OCI-LY1 (cell line): ENCODE data around the gene LDLRAD4.
"Not testable (repeated sequence)": the region's sequence is repeated elsewhere in the genome, so short reads cannot be mapped to it uniquely, and the experiment has no call there.

Source experiments
- H2AFZ ChIP-seq: fragments of 200-600 bp; sonication (generic), shearing (Covaris generic); 2 replicates; pipeline ENCODE4 v1.6.0; 2014; ENCODE audit warnings: antibody characterized with exemption, mild to moderate bottlenecking, low read length
- H3F3A ChIP-seq: fragments of 200-600 bp; sonication (generic), shearing (Covaris generic); 2 replicates; pipeline ENCODE4 v1.6.0; 2014; ENCODE audit warnings: mild to moderate bottlenecking, antibody characterized with exemption, low read length, moderate library complexity; ENCODE audit not compliant: insufficient read depth
- H3K27ac ChIP-seq: fragments of 200-600 bp; sonication (generic); 2 replicates; pipeline ENCODE4 v1.5.1; 2014; ENCODE audit warnings: low read length, mixed run types, mild to moderate bottlenecking, low read depth; ENCODE audit not compliant: poor library complexity, severe bottlenecking
- H3K27me3 ChIP-seq: fragments of 200-600 bp; sonication (generic); 2 replicates; pipeline ENCODE4 v1.6.0; 2014; ENCODE audit warnings: antibody characterized with exemption, mild to moderate bottlenecking, low read length, moderate library complexity; ENCODE audit not compliant: insufficient read depth
- H3K36me3 ChIP-seq: fragments of 200-600 bp; sonication (generic); 2 replicates; pipeline ENCODE4 v1.6.1; 2014; ENCODE audit warnings: mild to moderate bottlenecking, antibody characterized with exemption, low read length, moderate library complexity, mixed read lengths; ENCODE audit not compliant: insufficient read depth
- H3K4me1 ChIP-seq: fragments of 200-600 bp; sonication (generic); 2 replicates; pipeline ENCODE4 v1.5.1; 2014; ENCODE audit warnings: mild to moderate bottlenecking, low read length, moderate library complexity; ENCODE audit not compliant: insufficient read depth, severe bottlenecking
- H3K4me2 ChIP-seq: fragments of 200-600 bp; sonication (generic), shearing (Covaris generic); 2 replicates; pipeline ENCODE4 v1.6.1; 2014; ENCODE audit warnings: low read length
- H3K4me3 ChIP-seq: fragments of 200-600 bp; sonication (generic); 2 replicates; pipeline ENCODE4 v1.5.1; 2014; ENCODE audit warnings: low read length, low read depth, mild to moderate bottlenecking, mixed read lengths; ENCODE audit not compliant: poor library complexity, severe bottlenecking
- H3K79me2 ChIP-seq: fragments of 200-600 bp; shearing (Covaris generic); 2 replicates; pipeline ENCODE4 v1.6.1; 2016; ENCODE audit warnings: mixed run types, low read length, mixed read lengths; ENCODE audit not compliant: insufficient read depth
- H3K9ac ChIP-seq: fragments of 200-600 bp; sonication (generic), shearing (Covaris generic); 2 replicates; pipeline ENCODE4 v1.6.1; 2014; ENCODE audit warnings: mild to moderate bottlenecking, low read length, mixed read lengths
- H3K9me2 ChIP-seq: fragments of 200-600 bp; sonication (generic), shearing (Covaris generic); 2 replicates; pipeline ENCODE4 v1.6.1; 2014; ENCODE audit warnings: low read depth, mild to moderate bottlenecking, low read length, mixed read lengths
- H3K9me3 ChIP-seq: fragments of 200-600 bp; shearing (Covaris generic); 2 replicates; pipeline ENCODE4 v1.6.1; 2014; ENCODE audit warnings: low read length, mixed read lengths
- H4K20me1 ChIP-seq: fragments of 200-600 bp; sonication (generic), shearing (Covaris generic); 2 replicates; pipeline ENCODE4 v1.6.0; 2016; ENCODE audit warnings: mild to moderate bottlenecking, low read length; ENCODE audit not compliant: insufficient read depth
- EZH2 ChIP-seq: fragments of 200-600 bp; sonication (generic), shearing (Covaris generic); IDR thresholded peaks from 2 replicates; pipeline ENCODE4 v1.8.0; 2017; ENCODE audit warnings: borderline replicate concordance, mixed run types, mild to moderate bottlenecking, antibody characterized with exemption, low read length, moderate library complexity, mixed read lengths
- TF ChIP-seq, protein P1 (sequence below): fragments of 200-600 bp; sonication (generic), shearing (Covaris generic); IDR thresholded peaks from 2 replicates; pipeline ENCODE4 v1.5.1; 2017; ENCODE audit warnings: mild to moderate bottlenecking, antibody characterized with exemption, low read length, moderate library complexity, mixed read lengths

Gene LDLRAD4

DNA sequence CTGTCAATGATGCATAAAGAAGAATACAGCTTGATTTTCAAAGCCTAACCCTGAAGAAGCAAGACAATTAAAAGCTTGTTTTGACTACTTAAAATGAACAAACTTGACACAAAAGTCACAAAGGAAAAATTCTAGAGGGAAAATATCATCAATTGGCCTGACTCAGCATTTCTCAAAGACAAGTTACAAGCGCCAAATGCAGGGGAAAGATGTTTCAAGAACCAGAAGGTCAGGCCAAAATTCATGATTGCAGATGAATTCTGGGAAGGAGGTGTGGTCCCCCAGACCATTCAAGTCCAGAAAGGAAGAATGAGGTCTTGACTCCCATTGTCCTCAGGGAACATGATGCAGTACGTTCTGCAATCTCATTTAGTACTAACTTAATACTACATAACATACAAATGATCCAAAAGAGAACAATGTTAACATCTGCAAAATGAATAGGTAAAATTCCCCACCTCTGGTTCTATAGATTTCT is 443.3 kb downstream of the LDLRAD4 start:
- Histone ChIP-seq H3K36me3 (peaks cover 46% of the 10 kb centered on the region; the same call in 1 of the 2 replicates), H3K4me3 (no peak overlapping the region), H2AFZ (no peak overlapping the region), H3K27me3 (no peaks in the 10 kb centered on the region), H4K20me1 (no peaks in the 10 kb centered on the region), H3K9ac (no peak overlapping the region), H3K4me2 (no peak overlapping the region), H3K9me3 (no peaks in the 10 kb centered on the region), H3F3A (no peaks in the 10 kb centered on the region), H3K4me1 (no peaks in the 10 kb centered on the region), H3K79me2 (no peaks in the 10 kb centered on the region), H3K27ac (no peak overlapping the region), H3K9me2 (no peaks in the 10 kb centered on the region)
- TF ChIP-seq, protein P1, sequence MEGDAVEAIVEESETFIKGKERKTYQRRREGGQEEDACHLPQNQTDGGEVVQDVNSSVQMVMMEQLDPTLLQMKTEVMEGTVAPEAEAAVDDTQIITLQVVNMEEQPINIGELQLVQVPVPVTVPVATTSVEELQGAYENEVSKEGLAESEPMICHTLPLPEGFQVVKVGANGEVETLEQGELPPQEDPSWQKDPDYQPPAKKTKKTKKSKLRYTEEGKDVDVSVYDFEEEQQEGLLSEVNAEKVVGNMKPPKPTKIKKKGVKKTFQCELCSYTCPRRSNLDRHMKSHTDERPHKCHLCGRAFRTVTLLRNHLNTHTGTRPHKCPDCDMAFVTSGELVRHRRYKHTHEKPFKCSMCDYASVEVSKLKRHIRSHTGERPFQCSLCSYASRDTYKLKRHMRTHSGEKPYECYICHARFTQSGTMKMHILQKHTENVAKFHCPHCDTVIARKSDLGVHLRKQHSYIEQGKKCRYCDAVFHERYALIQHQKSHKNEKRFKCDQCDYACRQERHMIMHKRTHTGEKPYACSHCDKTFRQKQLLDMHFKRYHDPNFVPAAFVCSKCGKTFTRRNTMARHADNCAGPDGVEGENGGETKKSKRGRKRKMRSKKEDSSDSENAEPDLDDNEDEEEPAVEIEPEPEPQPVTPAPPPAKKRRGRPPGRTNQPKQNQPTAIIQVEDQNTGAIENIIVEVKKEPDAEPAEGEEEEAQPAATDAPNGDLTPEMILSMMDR: no peak

DNA sequence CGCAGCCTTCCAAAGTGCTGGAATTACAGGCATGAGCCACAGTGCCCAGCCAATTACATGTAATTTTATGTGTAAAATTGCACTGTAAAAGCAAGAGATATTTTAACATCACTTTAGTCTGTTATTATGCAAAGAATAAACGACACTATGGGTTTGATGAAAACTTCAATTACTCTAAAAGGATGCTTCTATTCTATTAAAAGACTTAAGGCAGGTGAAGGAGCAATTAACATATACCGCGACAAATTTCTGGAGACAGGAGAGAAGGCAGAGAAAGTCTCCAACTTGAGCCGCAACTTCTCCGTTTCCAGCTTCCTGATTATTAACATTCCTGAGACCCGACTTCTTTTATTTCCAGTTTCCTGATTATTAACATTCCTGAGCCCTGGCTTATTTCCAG is 454.1 kb downstream of the LDLRAD4 start:
- H3K9ac ChIP-seq: no peak overlapping the region
- no peak overlapping the region for H2AFZ ChIP-seq
- H3K4me1 ChIP-seq: no peaks in the 10 kb centered on the region
- H3K4me3 ChIP-seq: no peak overlapping the region
- H3K27me3 ChIP-seq: no peaks in the 10 kb centered on the region
- H3K9me3 ChIP-seq: no peaks in the 10 kb centered on the region
- TF ChIP-seq, protein P1: no peak
- TF ChIP-seq EZH2: no peak
- no peaks in the 10 kb centered on the region for H3F3A ChIP-seq
- H3K36me3 ChIP-seq: peaks cover 25% of the 10 kb centered on the region; the same call in 1 of the 2 replicates
- no peak overlapping the region for H3K27ac ChIP-seq
- H4K20me1 ChIP-seq: no peaks in the 10 kb centered on the region
- no peaks in the 10 kb centered on the region for H3K79me2 ChIP-seq
- H3K4me2 ChIP-seq: no peak overlapping the region
- H3K9me2 ChIP-seq: no peaks in the 10 kb centered on the region

- H2AFZ ChIP-seq: no peak overlapping the region
- H3K9me2 ChIP-seq: no peaks in the 10 kb centered on the region
- H4K20me1 ChIP-seq: no peaks in the 10 kb centered on the region
- H3K4me3 ChIP-seq: no peak overlapping the region
- H3F3A ChIP-seq: 0 out of 2 replicates have a peak, but pooled peaks cover 3% of the 10 kb centered on the region
- no peak overlapping the region for H3K27ac ChIP-seq
- no peak overlapping the region for H3K9ac ChIP-seq
- no peaks in the 10 kb centered on the region for H3K27me3 ChIP-seq
- TF ChIP-seq EZH2: no peak
- TF ChIP-seq, protein P1: no peak
- H3K9me3 ChIP-seq: no peaks in the 10 kb centered on the region
- no peaks in the 10 kb centered on the region for H3K4me1 ChIP-seq
- peaks cover 11% of the 10 kb centered on the region; the same call in 1 of the 2 replicates for H3K36me3 ChIP-seq
- no peak overlapping the region for H3K4me2 ChIP-seq
- H3K79me2 ChIP-seq: 0 out of 2 replicates have a peak, but pooled peaks cover 9% of the 10 kb centered on the region
Observed at GRCh38 chr18:13676471-13676870, 457.9 kb downstream of the LDLRAD4 start.

- not testable (repeated sequence) for H3K79me2 ChIP-seq, H3K9me2 ChIP-seq, H3K27ac ChIP-seq, H2AFZ ChIP-seq, H3K9me3 ChIP-seq, H4K20me1 ChIP-seq, H3K4me3 ChIP-seq, H3F3A ChIP-seq, H3K4me2 ChIP-seq, H3K9ac ChIP-seq, H3K4me1 ChIP-seq, H3K27me3 ChIP-seq
- peaks cover 11% of the 10 kb centered on the region; the same call in 1 of the 2 replicates for H3K36me3 ChIP-seq
Observed at GRCh38 chr18:13677350-13677749, 458.8 kb downstream of the LDLRAD4 start.
